Measurements from ENCODE around the gene CARD8. TPM values are rescaled to one million over a fixed set of nuclear protein-coding genes. Genes with fewer than 3 reads are reported as not detected.
A peak's percentile ranks its signal among the peaks of the same experiment; 100 is the strongest.

CARD8 gene
- total and polyA plus RNA-seq, 2 experiments from 2014 or later = 16.6 to 17.1 TPM

DNA sequence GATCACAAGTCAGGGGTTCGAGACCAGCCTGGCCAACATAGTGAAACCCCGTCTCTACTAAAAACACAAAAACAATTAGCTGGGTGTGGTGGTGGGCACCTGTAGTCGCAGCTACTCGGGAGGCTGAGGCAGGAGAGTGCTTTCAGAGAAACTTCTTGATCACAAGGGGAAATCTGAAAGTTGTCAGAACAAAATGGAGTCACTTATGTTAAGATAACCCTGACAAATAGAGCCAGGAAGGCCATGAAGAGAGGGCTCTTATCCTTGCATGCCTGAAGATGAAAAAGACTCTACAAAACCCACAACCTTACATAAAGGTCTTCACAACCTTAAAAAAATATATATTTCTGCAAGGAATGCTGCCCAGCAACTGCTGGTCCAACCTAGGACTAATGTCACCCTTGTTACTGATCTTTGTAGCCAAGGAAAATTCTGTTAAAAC is 1.2 kb downstream of the CARD8 start (continued):
- TF ChIP-seq, protein P1, sequence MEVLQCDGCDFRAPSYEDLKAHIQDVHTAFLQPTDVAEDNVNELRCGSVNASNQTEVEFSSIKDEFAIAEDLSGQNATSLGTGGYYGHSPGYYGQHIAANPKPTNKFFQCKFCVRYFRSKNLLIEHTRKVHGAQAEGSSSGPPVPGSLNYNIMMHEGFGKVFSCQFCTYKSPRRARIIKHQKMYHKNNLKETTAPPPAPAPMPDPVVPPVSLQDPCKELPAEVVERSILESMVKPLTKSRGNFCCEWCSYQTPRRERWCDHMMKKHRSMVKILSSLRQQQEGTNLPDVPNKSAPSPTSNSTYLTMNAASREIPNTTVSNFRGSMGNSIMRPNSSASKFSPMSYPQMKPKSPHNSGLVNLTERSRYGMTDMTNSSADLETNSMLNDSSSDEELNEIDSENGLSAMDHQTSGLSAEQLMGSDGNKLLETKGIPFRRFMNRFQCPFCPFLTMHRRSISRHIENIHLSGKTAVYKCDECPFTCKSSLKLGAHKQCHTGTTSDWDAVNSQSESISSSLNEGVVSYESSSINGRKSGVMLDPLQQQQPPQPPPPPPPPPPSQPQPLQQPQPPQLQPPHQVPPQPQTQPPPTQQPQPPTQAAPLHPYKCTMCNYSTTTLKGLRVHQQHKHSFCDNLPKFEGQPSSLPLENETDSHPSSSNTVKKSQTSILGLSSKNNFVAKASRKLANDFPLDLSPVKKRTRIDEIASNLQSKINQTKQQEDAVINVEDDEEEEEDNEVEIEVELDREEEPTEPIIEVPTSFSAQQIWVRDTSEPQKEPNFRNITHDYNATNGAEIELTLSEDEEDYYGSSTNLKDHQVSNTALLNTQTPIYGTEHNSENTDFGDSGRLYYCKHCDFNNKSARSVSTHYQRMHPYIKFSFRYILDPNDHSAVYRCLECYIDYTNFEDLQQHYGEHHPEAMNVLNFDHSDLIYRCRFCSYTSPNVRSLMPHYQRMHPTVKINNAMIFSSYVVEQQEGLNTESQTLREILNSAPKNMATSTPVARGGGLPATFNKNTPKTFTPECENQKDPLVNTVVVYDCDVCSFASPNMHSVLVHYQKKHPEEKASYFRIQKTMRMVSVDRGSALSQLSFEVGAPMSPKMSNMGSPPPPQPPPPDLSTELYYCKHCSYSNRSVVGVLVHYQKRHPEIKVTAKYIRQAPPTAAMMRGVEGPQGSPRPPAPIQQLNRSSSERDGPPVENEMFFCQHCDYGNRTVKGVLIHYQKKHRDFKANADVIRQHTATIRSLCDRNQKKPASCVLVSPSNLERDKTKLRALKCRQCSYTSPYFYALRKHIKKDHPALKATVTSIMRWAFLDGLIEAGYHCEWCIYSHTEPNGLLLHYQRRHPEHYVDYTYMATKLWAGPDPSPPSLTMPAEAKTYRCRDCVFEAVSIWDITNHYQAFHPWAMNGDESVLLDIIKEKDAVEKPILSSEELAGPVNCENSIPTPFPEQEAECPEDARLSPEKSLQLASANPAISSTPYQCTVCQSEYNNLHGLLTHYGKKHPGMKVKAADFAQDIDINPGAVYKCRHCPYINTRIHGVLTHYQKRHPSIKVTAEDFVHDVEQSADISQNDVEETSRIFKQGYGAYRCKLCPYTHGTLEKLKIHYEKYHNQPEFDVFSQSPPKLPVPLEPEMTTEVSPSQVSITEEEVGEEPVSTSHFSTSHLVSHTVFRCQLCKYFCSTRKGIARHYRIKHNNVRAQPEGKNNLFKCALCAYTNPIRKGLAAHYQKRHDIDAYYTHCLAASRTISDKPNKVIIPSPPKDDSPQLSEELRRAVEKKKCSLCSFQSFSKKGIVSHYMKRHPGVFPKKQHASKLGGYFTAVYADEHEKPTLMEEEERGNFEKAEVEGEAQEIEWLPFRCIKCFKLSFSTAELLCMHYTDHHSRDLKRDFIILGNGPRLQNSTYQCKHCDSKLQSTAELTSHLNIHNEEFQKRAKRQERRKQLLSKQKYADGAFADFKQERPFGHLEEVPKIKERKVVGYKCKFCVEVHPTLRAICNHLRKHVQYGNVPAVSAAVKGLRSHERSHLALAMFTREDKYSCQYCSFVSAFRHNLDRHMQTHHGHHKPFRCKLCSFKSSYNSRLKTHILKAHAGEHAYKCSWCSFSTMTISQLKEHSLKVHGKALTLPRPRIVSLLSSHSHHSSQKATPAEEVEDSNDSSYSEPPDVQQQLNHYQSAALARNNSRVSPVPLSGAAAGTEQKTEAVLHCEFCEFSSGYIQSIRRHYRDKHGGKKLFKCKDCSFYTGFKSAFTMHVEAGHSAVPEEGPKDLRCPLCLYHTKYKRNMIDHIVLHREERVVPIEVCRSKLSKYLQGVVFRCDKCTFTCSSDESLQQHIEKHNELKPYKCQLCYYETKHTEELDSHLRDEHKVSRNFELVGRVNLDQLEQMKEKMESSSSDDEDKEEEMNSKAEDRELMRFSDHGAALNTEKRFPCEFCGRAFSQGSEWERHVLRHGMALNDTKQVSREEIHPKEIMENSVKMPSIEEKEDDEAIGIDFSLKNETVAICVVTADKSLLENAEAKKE (CRISPR knock-in tag; IDR thresholded peaks at IDR 0.05) = no peak
- TF ChIP-seq CREB1 (CRISPR knock-in tag; IDR thresholded peaks at IDR 0.05; ENCODE audit: low read depth) = no peak
- TF ChIP-seq, protein P2, sequence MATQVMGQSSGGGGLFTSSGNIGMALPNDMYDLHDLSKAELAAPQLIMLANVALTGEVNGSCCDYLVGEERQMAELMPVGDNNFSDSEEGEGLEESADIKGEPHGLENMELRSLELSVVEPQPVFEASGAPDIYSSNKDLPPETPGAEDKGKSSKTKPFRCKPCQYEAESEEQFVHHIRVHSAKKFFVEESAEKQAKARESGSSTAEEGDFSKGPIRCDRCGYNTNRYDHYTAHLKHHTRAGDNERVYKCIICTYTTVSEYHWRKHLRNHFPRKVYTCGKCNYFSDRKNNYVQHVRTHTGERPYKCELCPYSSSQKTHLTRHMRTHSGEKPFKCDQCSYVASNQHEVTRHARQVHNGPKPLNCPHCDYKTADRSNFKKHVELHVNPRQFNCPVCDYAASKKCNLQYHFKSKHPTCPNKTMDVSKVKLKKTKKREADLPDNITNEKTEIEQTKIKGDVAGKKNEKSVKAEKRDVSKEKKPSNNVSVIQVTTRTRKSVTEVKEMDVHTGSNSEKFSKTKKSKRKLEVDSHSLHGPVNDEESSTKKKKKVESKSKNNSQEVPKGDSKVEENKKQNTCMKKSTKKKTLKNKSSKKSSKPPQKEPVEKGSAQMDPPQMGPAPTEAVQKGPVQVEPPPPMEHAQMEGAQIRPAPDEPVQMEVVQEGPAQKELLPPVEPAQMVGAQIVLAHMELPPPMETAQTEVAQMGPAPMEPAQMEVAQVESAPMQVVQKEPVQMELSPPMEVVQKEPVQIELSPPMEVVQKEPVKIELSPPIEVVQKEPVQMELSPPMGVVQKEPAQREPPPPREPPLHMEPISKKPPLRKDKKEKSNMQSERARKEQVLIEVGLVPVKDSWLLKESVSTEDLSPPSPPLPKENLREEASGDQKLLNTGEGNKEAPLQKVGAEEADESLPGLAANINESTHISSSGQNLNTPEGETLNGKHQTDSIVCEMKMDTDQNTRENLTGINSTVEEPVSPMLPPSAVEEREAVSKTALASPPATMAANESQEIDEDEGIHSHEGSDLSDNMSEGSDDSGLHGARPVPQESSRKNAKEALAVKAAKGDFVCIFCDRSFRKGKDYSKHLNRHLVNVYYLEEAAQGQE (IDR thresholded peaks at IDR 0.05; ENCODE audit: unreplicated experiment) = no peak

DNA sequence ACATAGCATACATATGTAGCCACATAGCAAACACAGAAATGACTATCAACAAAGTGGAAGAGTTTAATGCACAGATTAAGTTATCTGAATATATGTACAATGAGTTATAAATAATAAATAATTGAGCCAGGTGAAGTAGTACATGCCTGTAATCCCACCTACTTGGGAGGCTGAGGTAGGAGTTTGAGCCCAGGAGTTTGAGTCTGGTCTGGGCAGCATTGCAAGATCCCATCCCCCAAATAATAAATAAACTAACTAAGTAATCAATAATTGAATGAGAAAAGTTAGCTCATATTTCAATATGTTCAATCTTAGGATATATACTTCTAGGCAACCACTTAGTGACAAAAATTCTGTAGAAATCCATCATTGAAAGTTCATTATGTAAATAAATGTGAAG is 1.7 kb downstream of the CARD8 start:
- no peak overlapping the region for H2AFZ ChIP-seq
- H3K9me2 ChIP-seq (ENCODE audit: insufficient read depth) = no peaks in the 10 kb centered on the region
- peaks cover 3% of the 10 kb centered on the region; the same call in 1 of the 2 replicates for H4K20me1 ChIP-seq (replicated peaks; ENCODE audit: insufficient read depth)
- H3F3A ChIP-seq (replicated peaks; ENCODE audit: low read depth) = 0 out of 2 replicates have a peak, but pooled peaks cover 2% of the 10 kb centered on the region
- H3K4me1 ChIP-seq (ENCODE audit: insufficient read depth) = peaks cover 7% of the 10 kb centered on the region; the same call in 1 of the 2 replicates
- H3K27ac ChIP-seq (ENCODE audit: low read depth) = no peak overlapping the region
- peak overlapping the region; percentile 40; the same call in 2 of the 3 replicates for H3K4me3 Mint-ChIP-seq
- ATAC-seq (no peak), DNase-seq (ENCODE audit: low spot score) (no peak)
- no peak overlapping the region for H3K27ac Mint-ChIP-seq
- no peaks in the 10 kb centered on the region for H3K36me3 ChIP-seq (ENCODE audit: insufficient read depth)
- no peaks in the 10 kb centered on the region for H3K27me3 ChIP-seq (ENCODE audit: insufficient read depth)
- peaks cover 4% of the 10 kb centered on the region; the same call in 2 of the 3 replicates for H3K4me1 Mint-ChIP-seq
- peaks cover 12% of the 10 kb centered on the region; the same call in 2 of the 3 replicates for H3K9me3 Mint-ChIP-seq
- H3K27me3 Mint-ChIP-seq (ENCODE audit: insufficient read depth, low read depth, poor library complexity) = peaks cover 3% of the 10 kb centered on the region
- no peak overlapping the region for H3K4me2 ChIP-seq
- peaks cover 24% of the 10 kb centered on the region; the same call in 2 of the 3 replicates for H3K36me3 Mint-ChIP-seq (ENCODE audit: low read depth)
- H3K79me2 ChIP-seq (replicated peaks; ENCODE audit: insufficient read depth) = peaks cover 14% of the 10 kb centered on the region
- H3K4me3 ChIP-seq = no peak overlapping the region
- TF ChIP-seq, protein P3, sequence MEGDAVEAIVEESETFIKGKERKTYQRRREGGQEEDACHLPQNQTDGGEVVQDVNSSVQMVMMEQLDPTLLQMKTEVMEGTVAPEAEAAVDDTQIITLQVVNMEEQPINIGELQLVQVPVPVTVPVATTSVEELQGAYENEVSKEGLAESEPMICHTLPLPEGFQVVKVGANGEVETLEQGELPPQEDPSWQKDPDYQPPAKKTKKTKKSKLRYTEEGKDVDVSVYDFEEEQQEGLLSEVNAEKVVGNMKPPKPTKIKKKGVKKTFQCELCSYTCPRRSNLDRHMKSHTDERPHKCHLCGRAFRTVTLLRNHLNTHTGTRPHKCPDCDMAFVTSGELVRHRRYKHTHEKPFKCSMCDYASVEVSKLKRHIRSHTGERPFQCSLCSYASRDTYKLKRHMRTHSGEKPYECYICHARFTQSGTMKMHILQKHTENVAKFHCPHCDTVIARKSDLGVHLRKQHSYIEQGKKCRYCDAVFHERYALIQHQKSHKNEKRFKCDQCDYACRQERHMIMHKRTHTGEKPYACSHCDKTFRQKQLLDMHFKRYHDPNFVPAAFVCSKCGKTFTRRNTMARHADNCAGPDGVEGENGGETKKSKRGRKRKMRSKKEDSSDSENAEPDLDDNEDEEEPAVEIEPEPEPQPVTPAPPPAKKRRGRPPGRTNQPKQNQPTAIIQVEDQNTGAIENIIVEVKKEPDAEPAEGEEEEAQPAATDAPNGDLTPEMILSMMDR (conservative IDR thresholded peaks at IDR 0.05; ENCODE audit: low read depth in 2 of 2) = no peak
- TF ChIP-seq JUNB (IDR thresholded peaks at IDR 0.05; ENCODE audit: unreplicated experiment) (no peak), ZNF331 (CRISPR knock-in tag; IDR thresholded peaks at IDR 0.05; ENCODE audit: low read depth) (no peak), STAT1 (IDR thresholded peaks at IDR 0.05; ENCODE audit: unreplicated experiment) (no peak), CREB1 (CRISPR knock-in tag; IDR thresholded peaks at IDR 0.05; ENCODE audit: low read depth) (no peak), EZH2 (IDR thresholded peaks at IDR 0.05; ENCODE audit: low read depth, unreplicated experiment) (no peak)
- TF ChIP-seq, protein P2 (IDR thresholded peaks at IDR 0.05; ENCODE audit: unreplicated experiment) = no peak

All from GM23338 (cell line).